ENCODE results near the gene APOM. TPM values are rescaled to one million over a fixed set of nuclear protein-coding genes. Genes with fewer than 3 reads are reported as not detected.

APOM gene
- total and polyA plus RNA-seq, 2 of the 4 experiments (the other 2 are of a cell fraction), result 1.4 to 3.8 TPM

- Histone ChIP-seq H3K18ac (ENCODE audit: low read depth, low read length) (no peak overlapping the region; the same call in 1 of the 2 replicates), H3K4me1 (ENCODE audit: control insufficient read depth, insufficient read depth, low read length) (peaks cover 12% of the 10 kb centered on the region), H3K27ac (ENCODE audit: insufficient read depth, low read length) (no peak overlapping the region), H3K27me3 (ENCODE audit: control insufficient read depth, insufficient read depth, low read length) (no peaks in the 10 kb centered on the region), H3K56ac (ENCODE audit: extremely low read depth, insufficient read depth, low read length) (no peak overlapping the region), H2AFZ (replicated peaks; ENCODE audit: low read length, poor library complexity) (peak overlapping the region; percentile 8), H2AK5ac (ENCODE audit: low read depth, low read length) (no peak overlapping the region), H3K36me3 (ENCODE audit: control insufficient read depth, insufficient read depth, low read length) (peaks cover 25% of the 10 kb centered on the region), H3K9ac (ENCODE audit: low read depth, low read length) (no peak overlapping the region), H4K8ac (ENCODE audit: low read depth in 2 of 2, low read length in 2 of 2) (no peak overlapping the region; a peak in 1 of 4 replicates), H4K20me1 (ENCODE audit: insufficient read depth, low read length) (no peaks in the 10 kb centered on the region), H4K91ac (ENCODE audit: insufficient read depth, low read depth, low read length) (no peak overlapping the region), H2BK120ac (ENCODE audit: low read depth, low read length) (no peak overlapping the region), H4K5ac (ENCODE audit: low read depth, low read length) (no peak overlapping the region), H2BK5ac (ENCODE audit: low read depth, low read length, poor library complexity, severe bottlenecking) (no peak overlapping the region), H3K9me1 (ENCODE audit: insufficient read depth, low read length) (0 out of 2 replicates have a peak, but pooled peaks cover 5% of the 10 kb centered on the region), H3K4ac (ENCODE audit: low read depth, low read length) (no peak overlapping the region), H3K9me3 (ENCODE audit: control insufficient read depth, insufficient read depth, low read length) (no peaks in the 10 kb centered on the region), H3K14ac (replicated peaks; ENCODE audit: low read depth, low read length) (no peak overlapping the region), H3K4me2 (ENCODE audit: low read depth, low read length) (no peak overlapping the region; the same call in 1 of the 2 replicates), H3K79me1 (ENCODE audit: low read depth in 1 of 2, low read length in 2 of 2) (no peaks in the 10 kb centered on the region), H3K4me3 (ENCODE audit: insufficient read depth, low read depth, low read length) (no peak overlapping the region), H2AK9ac (replicated peaks; ENCODE audit: low read depth, low read length, poor library complexity) (peak overlapping the region; percentile 88), H3K23ac (ENCODE audit: low read depth, low read length) (no peak overlapping the region), H2BK20ac (ENCODE audit: low read depth, low read length) (no peak overlapping the region), H2BK15ac (ENCODE audit: low read depth, low read length) (no peak overlapping the region)
- no TSS peak for BruUV-seq (replicated peaks)
- CTCF ChIA-PET, result no interaction called here
- DNase-seq, result no peak
- in situ Hi-C loops (cut with MboI; ENCODE audit: low sequenced_read_pairs), result loop anchor here (10.0 kb wide), 2 partner anchors 151 to 261 kb away; partner anchors contain the start of gene CFB
- 48% methylated on average over 5 of the region's 13 CpGs; no CpG with 5 or more reads in 1 of the 2 experiments for WGBS, 2 experiments (ENCODE audit: extremely low coverage in 2 of 2, insufficient read length in 1 of 2)
- POLR2A ChIA-PET (ENCODE audit: unreplicated experiment), result no interaction called here
- dilution Hi-C loops (cut with HindIII; ENCODE audit: low sequenced_read_pairs, unreplicated experiment), result no loop called here
- ATAC-seq (ENCODE audit: low read depth), result no peak
- TF ChIP-seq CTCF (conservative IDR thresholded peaks at IDR 0.05; ENCODE audit: low read depth, low read length), result no peak
- TF ChIP-seq CHD1 (IDR thresholded peaks at IDR 0.05; ENCODE audit: low read depth, low read length), result no peak
- TF ChIP-seq MAZ (IDR thresholded peaks at IDR 0.05; ENCODE audit: borderline replicate concordance, low read depth, low read length), result no peak
- no peak for TF ChIP-seq NFE2L2 (IDR thresholded peaks at IDR 0.05; ENCODE audit: low read depth, low read length)
- TF ChIP-seq RFX5 (IDR thresholded peaks at IDR 0.05; ENCODE audit: low read depth, low read length), result no peak
- no peak for TF ChIP-seq MAFK (IDR thresholded peaks at IDR 0.05; ENCODE audit: low read depth, low read length)
- TF ChIP-seq RAD21 (IDR thresholded peaks at IDR 0.05; ENCODE audit: low read length), result no peak
- no peak for TF ChIP-seq ELK1 (IDR thresholded peaks at IDR 0.05; ENCODE audit: borderline replicate concordance, low read depth, low read length)
- TF ChIP-seq USF2 (IDR thresholded peaks at IDR 0.05; ENCODE audit: low read depth, low read length), result no peak
- TF ChIP-seq RCOR1 (IDR thresholded peaks at IDR 0.05; ENCODE audit: insufficient replicate concordance, low read length), result no peak
- no peak for TF ChIP-seq POLR2A (IDR thresholded peaks at IDR 0.05; ENCODE audit: low read depth, low read length)
- TF ChIP-seq CEBPB (IDR thresholded peaks at IDR 0.05; ENCODE audit: low read depth, low read length), result no peak
- TF ChIP-seq SMC3 (IDR thresholded peaks at IDR 0.05; ENCODE audit: low read depth, low read length), result no peak
- TF ChIP-seq MXI1 (IDR thresholded peaks at IDR 0.05; ENCODE audit: borderline replicate concordance, low read depth, low read length), result no peak
- no peak for TF ChIP-seq FOS (IDR thresholded peaks at IDR 0.05; ENCODE audit: low read depth, low read length)
- no peak for TF ChIP-seq BHLHE40 (IDR thresholded peaks at IDR 0.05; ENCODE audit: low read depth, low read length)
- intact Hi-C loops (cut with micrococcal nuclease), result no loop called here
Measured at GRCh38 chr6:31683591-31683990, 27.9 kb downstream of the APOM start.

Measured in IMR-90 (cell line).